Ishikawa (cell line): Measurements from ENCODE around the gene KPRP.

Experiments used
- CEBPB ChIP-seq: IDR thresholded peaks from 2 replicates; pipeline ENCODE4 v1.6.1; 2012
- CREB1 ChIP-seq: IDR thresholded peaks from 2 replicates; pipeline ENCODE4 v1.6.1; 2012; ENCODE audit warnings: low read depth
- EGR1 ChIP-seq: IDR thresholded peaks from 2 replicates; pipeline ENCODE4 v1.6.1; 2012
- EP300 ChIP-seq: IDR thresholded peaks from 2 replicates; pipeline ENCODE4 v1.6.1; 2012; ENCODE audit warnings: borderline replicate concordance
- FOXM1 ChIP-seq: IDR thresholded peaks from 2 replicates; pipeline ENCODE4 v1.6.1; 2012; ENCODE audit warnings: low read depth, borderline replicate concordance
- NFIC ChIP-seq: IDR thresholded peaks from 2 replicates; pipeline ENCODE4 v1.6.1; 2012
- RAD21 ChIP-seq: IDR thresholded peaks from 2 replicates; pipeline ENCODE4 v1.6.1; 2012; ENCODE audit warnings: low read depth
- TAF1 ChIP-seq: IDR thresholded peaks from 2 replicates; pipeline ENCODE4 v1.6.1; 2012; ENCODE audit warnings: low read depth, mild to moderate bottlenecking
- TCF12 ChIP-seq: IDR thresholded peaks from 2 replicates; pipeline ENCODE4 v1.6.1; 2012; ENCODE audit warnings: low read depth
- YY1 ChIP-seq: IDR thresholded peaks from 2 replicates; pipeline ENCODE4 v1.6.1; 2012; ENCODE audit warnings: low read depth
- ZBTB7A ChIP-seq: IDR thresholded peaks from 2 replicates; pipeline ENCODE4 v1.6.1; 2012; ENCODE audit warnings: low read depth
- TF ChIP-seq, protein P1 (sequence below): IDR thresholded peaks from 2 replicates; pipeline ENCODE4 v1.6.1; 2012
- TF ChIP-seq, protein P2 (sequence below): IDR thresholded peaks from 2 replicates; pipeline ENCODE4 v1.6.1; 2012; ENCODE audit warnings: low read depth, mild to moderate bottlenecking

DNA sequence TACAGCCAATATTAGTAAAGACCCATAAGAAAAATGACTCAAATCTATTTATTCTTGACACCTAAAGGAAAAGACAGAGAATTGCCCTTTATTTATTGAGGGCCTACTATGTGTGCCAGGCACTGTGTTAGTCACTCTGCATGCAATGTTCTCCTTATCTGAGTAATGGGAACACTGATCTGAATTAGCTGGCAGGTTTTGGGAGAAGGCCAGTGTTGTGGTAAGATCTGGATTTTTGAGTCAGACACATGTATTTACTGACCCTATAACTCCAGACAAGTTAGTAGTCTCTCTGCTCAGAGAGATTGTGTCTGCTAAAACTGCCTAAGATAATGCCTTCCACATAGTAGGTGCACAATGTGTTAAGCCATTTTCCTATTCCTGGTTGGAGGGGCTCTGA lies 32.6 kb upstream of the KPRP start:
- TF ChIP-seq EP300 (no peak), FOXM1 (no peak), CEBPB (no peak), EGR1 (no peak), TCF12 (no peak), TAF1 (no peak), ZBTB7A (no peak), YY1 (no peak), NFIC (no peak), RAD21 (no peak), CREB1 (no peak)
- TF ChIP-seq, protein P1, sequence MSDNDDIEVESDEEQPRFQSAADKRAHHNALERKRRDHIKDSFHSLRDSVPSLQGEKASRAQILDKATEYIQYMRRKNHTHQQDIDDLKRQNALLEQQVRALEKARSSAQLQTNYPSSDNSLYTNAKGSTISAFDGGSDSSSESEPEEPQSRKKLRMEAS, result no peak
- TF ChIP-seq, protein P2, sequence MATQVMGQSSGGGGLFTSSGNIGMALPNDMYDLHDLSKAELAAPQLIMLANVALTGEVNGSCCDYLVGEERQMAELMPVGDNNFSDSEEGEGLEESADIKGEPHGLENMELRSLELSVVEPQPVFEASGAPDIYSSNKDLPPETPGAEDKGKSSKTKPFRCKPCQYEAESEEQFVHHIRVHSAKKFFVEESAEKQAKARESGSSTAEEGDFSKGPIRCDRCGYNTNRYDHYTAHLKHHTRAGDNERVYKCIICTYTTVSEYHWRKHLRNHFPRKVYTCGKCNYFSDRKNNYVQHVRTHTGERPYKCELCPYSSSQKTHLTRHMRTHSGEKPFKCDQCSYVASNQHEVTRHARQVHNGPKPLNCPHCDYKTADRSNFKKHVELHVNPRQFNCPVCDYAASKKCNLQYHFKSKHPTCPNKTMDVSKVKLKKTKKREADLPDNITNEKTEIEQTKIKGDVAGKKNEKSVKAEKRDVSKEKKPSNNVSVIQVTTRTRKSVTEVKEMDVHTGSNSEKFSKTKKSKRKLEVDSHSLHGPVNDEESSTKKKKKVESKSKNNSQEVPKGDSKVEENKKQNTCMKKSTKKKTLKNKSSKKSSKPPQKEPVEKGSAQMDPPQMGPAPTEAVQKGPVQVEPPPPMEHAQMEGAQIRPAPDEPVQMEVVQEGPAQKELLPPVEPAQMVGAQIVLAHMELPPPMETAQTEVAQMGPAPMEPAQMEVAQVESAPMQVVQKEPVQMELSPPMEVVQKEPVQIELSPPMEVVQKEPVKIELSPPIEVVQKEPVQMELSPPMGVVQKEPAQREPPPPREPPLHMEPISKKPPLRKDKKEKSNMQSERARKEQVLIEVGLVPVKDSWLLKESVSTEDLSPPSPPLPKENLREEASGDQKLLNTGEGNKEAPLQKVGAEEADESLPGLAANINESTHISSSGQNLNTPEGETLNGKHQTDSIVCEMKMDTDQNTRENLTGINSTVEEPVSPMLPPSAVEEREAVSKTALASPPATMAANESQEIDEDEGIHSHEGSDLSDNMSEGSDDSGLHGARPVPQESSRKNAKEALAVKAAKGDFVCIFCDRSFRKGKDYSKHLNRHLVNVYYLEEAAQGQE, result no peak
